Measurements from ENCODE around the gene TBC1D23. TPM values are rescaled to one million over a fixed set of nuclear protein-coding genes. Genes with fewer than 3 reads are reported as not detected.

The TBC1D23 gene
- total RNA-seq, 5 donors from 2014 or later (not counting 1 experiment from before 2014, with no cell fraction given) = 26.4 to 33.4 (median 31.9) TPM

DNA sequence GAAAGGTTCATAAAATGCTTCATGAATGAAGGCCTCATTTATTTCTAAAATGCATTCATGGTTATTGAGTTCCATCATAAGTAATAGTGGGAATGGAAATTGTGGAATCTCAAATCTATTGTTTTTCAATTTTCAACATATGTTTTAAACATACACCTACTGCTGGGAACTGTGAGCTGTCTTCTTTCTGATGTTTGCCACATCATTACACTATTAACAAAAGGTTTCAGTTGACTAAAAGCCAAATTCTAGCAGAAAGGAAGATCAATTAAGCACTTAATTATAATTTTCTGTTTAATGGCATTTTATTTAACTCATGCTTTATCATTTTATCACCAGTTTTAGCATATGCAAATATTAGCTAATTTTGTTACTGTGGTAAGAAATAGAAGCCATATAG lies 13.8 kb upstream of the TBC1D23 start:
- ChIA-PET POLR2A (no interaction called here), CTCF (no interaction called here)
- H3K9me3 Mint-ChIP-seq = no peaks in the 10 kb centered on the region

DNA sequence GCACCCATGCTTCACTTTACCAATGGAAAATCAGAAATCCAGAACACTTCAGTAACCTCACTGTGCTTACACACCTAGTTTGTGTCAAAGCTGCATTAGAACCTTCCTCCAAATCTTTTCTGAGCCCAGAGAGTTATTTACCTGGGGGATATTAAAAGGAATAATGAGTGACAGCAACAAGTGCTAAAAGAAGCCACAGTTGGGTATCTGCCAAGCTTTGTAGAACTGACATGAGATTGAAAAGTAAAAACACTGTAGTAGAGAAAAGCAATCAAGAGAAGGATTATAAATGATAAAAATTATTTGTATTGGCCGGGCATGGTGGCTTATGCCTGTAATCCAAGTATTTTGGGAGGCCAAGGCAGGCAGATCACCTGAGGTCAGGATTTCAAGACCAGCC lies 8.8 kb upstream of the TBC1D23 start:
- no peak for ATAC-seq (replicated peaks in 1 of 4)
- no peaks in the 10 kb centered on the region for H3K4me1 ChIP-seq (ENCODE audit: control insufficient read depth in 1 of 2, extremely low read depth in 1 of 2, insufficient read depth in 2 of 2, low read length in 2 of 2)
- no peak overlapping the region for H3K4me3 ChIP-seq (ENCODE audit: control insufficient read depth in 1 of 2, extremely low read depth in 1 of 2, low read length in 1 of 2)
- H3K9me3 Mint-ChIP-seq = no peaks in the 10 kb centered on the region
- ChIA-PET CTCF (interaction anchor here in 1 of 2 donors (0.6 to 0.7 kb wide), 2 partner anchors 361 to 1433 kb away, joined by 3 to 5 read pairs; no protein-coding TSS in a partner anchor), POLR2A (no interaction called here)
- H3K4me3 Mint-ChIP-seq = no peak overlapping the region
- no peak overlapping the region for H3K27ac ChIP-seq (ENCODE audit: low read length)
- 80% methylated on average over 1 of the region's 1 CpG for WGBS (ENCODE audit: insufficient coverage)
- H3K4me1 Mint-ChIP-seq = peaks cover 0 to under 1% (median 0%) of the 10 kb centered on the region in 3 donors
- no peak overlapping the region for H3K27ac Mint-ChIP-seq
- peaks cover 0 to 4% of the 10 kb centered on the region in 2 donors for H3K27me3 Mint-ChIP-seq
- no peak for DNase-seq
- no peaks in the 10 kb centered on the region for H3K9me3 ChIP-seq
- no peaks in the 10 kb centered on the region for H3K36me3 Mint-ChIP-seq
- no peaks in the 10 kb centered on the region for H3K27me3 ChIP-seq (replicated peaks in 1 of 2; ENCODE audit: control insufficient read depth in 2 of 2, extremely low read depth in 1 of 2, insufficient read depth in 2 of 2, low read length in 1 of 2)
- H3K36me3 ChIP-seq (ENCODE audit: control insufficient read depth in 2 of 2, extremely low read depth in 1 of 2, insufficient read depth in 1 of 2, low read length in 1 of 2) = no peaks in the 10 kb centered on the region

More for the DNA sequence above, 13.8 kb upstream of the TBC1D23 start:
- Histone ChIP-seq H3K9me3 (no peaks in the 10 kb centered on the region), H3K27ac (ENCODE audit: low read length) (no peak overlapping the region), H3K4me3 (ENCODE audit: control insufficient read depth in 1 of 2, extremely low read depth in 1 of 2, low read length in 1 of 2) (no peak overlapping the region), H3K36me3 (ENCODE audit: control insufficient read depth in 2 of 2, extremely low read depth in 1 of 2, insufficient read depth in 1 of 2, low read length in 1 of 2) (no peaks in the 10 kb centered on the region), H3K27me3 (replicated peaks in 1 of 2; ENCODE audit: control insufficient read depth in 2 of 2, extremely low read depth in 1 of 2, insufficient read depth in 2 of 2, low read length in 1 of 2) (no peaks in the 10 kb centered on the region), H3K4me1 (ENCODE audit: control insufficient read depth in 1 of 2, extremely low read depth in 1 of 2, insufficient read depth in 2 of 2, low read length in 2 of 2) (no peaks in the 10 kb centered on the region)
- no peak overlapping the region for H3K27ac Mint-ChIP-seq
- no peaks in the 10 kb centered on the region for H3K36me3 Mint-ChIP-seq
- H3K4me3 Mint-ChIP-seq = no peak overlapping the region
- no peak for DNase-seq
- H3K4me1 Mint-ChIP-seq = no peaks in the 10 kb centered on the region
- ATAC-seq (replicated peaks in 1 of 4) = no peak
- H3K27me3 Mint-ChIP-seq = peaks cover 0 to 4% of the 10 kb centered on the region in 2 donors

DNA sequence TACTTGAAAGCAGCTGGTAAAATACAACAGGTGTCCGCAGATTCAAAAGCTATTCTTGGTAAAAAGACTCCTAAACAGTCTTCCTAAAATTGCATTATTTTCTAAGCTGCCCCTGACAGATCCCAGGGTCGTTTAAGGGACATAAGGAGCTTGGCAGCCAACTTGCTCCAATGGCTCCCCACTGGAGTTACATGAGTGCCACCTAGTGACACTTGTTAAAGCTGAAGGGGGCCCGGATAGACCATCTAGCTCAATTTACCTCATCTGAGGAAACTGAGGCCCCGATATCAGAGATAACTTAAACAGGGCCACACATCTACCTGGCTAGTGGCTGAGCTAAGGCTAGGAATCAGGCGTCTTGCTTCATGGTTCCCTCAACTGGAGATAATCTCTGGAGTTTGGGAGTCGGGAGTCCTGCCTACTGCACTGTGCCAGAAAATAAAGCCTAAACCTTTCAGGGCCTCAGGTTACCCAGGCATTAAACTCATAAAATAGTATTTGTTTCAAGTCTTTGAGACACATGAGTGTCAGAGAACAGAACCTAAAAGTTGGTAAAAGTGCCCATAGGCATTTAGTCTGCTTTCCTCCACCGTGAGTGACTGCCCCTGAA lies 6.5 kb upstream of the TBC1D23 start:
- 10% methylated on average over 2 of the region's 7 CpGs for WGBS (ENCODE audit: insufficient coverage)
- no peaks in the 10 kb centered on the region for H3K27me3 ChIP-seq (replicated peaks in 1 of 2; ENCODE audit: control insufficient read depth in 2 of 2, extremely low read depth in 1 of 2, insufficient read depth in 2 of 2, low read length in 1 of 2)
- Mint-ChIP-seq H3K27me3 (no peaks in the 10 kb centered on the region), H3K9me3 (no peaks in the 10 kb centered on the region), H3K36me3 (no peaks in the 10 kb centered on the region), H3K4me1 (peaks cover 0 to 10% (median 5%) of the 10 kb centered on the region in 3 donors), H3K27ac (no peak overlapping the region), H3K4me3 (no peak overlapping the region)
- H3K9me3 ChIP-seq = no peaks in the 10 kb centered on the region
- ATAC-seq (replicated peaks in 1 of 4) (peak in 3 of 4 experiments; percentile 65 to 76 (median 71)), DNase-seq (peak in 14 of 35 experiments; percentile 3 to 61 (median 14))
- no peaks in the 10 kb centered on the region for H3K36me3 ChIP-seq (ENCODE audit: control insufficient read depth in 2 of 2, extremely low read depth in 1 of 2, insufficient read depth in 1 of 2, low read length in 1 of 2)
- POLR2A ChIA-PET = interaction anchor here (0.6 to 0.9 kb wide), 2 partner anchors 43 to 185 kb away, joined by 4 to 7 read pairs; no protein-coding TSS in a partner anchor
- no peaks in the 10 kb centered on the region for H3K4me1 ChIP-seq (ENCODE audit: control insufficient read depth in 1 of 2, extremely low read depth in 1 of 2, insufficient read depth in 2 of 2, low read length in 2 of 2)
- no peak overlapping the region for H3K27ac ChIP-seq (ENCODE audit: low read length)
- CTCF ChIA-PET = interaction anchor here (0.5 to 2.0 kb wide), 26 partner anchors 9 to 1526 kb away, joined by 3 to 39 read pairs (median 3); no protein-coding TSS in a partner anchor
- H3K4me3 ChIP-seq (ENCODE audit: control insufficient read depth in 1 of 2, extremely low read depth in 1 of 2, low read length in 1 of 2) = no peak overlapping the region

DNA sequence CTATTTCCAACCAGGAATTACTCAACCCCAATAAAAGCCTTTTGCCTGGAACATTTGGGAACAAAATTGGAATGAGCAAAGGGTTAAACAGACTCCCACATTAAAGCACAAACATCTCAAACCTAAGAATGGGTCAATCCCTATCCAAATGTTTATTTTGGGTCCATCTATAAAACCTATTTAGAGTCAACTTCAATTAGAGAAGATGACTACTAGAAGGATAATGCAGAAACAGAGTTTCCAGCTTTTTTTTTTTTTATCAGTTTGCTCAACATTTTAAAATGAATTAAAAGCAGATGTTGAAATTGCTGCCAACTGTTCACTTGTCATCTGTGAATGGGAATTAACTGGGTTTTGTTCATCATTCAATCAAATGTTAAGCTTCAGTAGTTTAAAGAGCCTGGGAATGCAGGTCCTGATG lies 4.1 kb upstream of the TBC1D23 start:
- POLR2A ChIA-PET = interaction anchor here (0.6 to 0.7 kb wide), 5 partner anchors 54 to 1654 kb away, joined by 3 to 4 read pairs (median 4); no protein-coding TSS in a partner anchor
- no peaks in the 10 kb centered on the region for H3K9me3 ChIP-seq
- no peak overlapping the region for H3K27ac ChIP-seq (ENCODE audit: low read length)
- H3K4me3 ChIP-seq (ENCODE audit: control insufficient read depth in 1 of 2, extremely low read depth in 1 of 2, low read length in 1 of 2) = no peak overlapping the region
- Mint-ChIP-seq H3K27ac (no peak overlapping the region), H3K9me3 (no peaks in the 10 kb centered on the region), H3K36me3 (no peaks in the 10 kb centered on the region), H3K27me3 (no peaks in the 10 kb centered on the region), H3K4me3 (no peak overlapping the region), H3K4me1 (peaks cover 18 to 32% (median 27%) of the 10 kb centered on the region in 3 donors)
- CTCF ChIA-PET = interaction anchor here (0.6 to 1.7 kb wide), 7 partner anchors 43 to 430 kb away, joined by 3 to 10 read pairs (median 3); no protein-coding TSS in a partner anchor
- no peak for ATAC-seq (replicated peaks in 1 of 4)
- no peak for DNase-seq
- no peaks in the 10 kb centered on the region for H3K36me3 ChIP-seq (ENCODE audit: control insufficient read depth in 2 of 2, extremely low read depth in 1 of 2, insufficient read depth in 1 of 2, low read length in 1 of 2)
- peaks cover 13 to 15% of the 10 kb centered on the region in 2 experiments for H3K4me1 ChIP-seq (ENCODE audit: control insufficient read depth in 1 of 2, extremely low read depth in 1 of 2, insufficient read depth in 2 of 2, low read length in 2 of 2)
- H3K27me3 ChIP-seq (replicated peaks in 1 of 2; ENCODE audit: control insufficient read depth in 2 of 2, extremely low read depth in 1 of 2, insufficient read depth in 2 of 2, low read length in 1 of 2) = no peaks in the 10 kb centered on the region

DNA sequence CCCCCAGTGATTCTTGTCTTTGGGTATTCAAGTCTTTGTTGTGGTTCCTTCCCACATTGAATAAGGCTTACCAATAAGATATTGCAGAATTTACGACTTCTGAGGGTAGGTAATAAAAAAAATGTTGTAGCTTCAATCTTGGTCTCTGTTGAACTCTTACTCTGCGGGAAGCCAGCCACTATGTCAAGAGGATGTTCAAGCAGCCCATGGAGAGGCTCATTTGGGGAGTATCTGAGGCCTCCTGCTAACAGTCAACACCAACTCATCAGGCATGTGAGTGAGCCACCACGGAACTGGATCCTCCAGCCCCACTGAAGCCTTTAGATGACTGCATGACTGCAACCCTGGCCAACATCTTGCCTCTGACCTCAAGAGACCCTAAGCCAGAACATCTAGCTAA lies 3.2 kb upstream of the TBC1D23 start:
- WGBS (ENCODE audit: insufficient coverage) = 40% methylated on average over 1 of the region's 3 CpGs
- H3K4me3 Mint-ChIP-seq = no peak overlapping the region
- Histone ChIP-seq H3K4me3 (ENCODE audit: control insufficient read depth in 1 of 2, extremely low read depth in 1 of 2, low read length in 1 of 2) (no peak overlapping the region), H3K9me3 (no peaks in the 10 kb centered on the region), H3K27me3 (replicated peaks in 1 of 2; ENCODE audit: control insufficient read depth in 2 of 2, extremely low read depth in 1 of 2, insufficient read depth in 2 of 2, low read length in 1 of 2) (no peaks in the 10 kb centered on the region), H3K36me3 (ENCODE audit: control insufficient read depth in 2 of 2, extremely low read depth in 1 of 2, insufficient read depth in 1 of 2, low read length in 1 of 2) (no peaks in the 10 kb centered on the region), H3K27ac (ENCODE audit: low read length) (no peak overlapping the region), H3K4me1 (ENCODE audit: control insufficient read depth in 1 of 2, extremely low read depth in 1 of 2, insufficient read depth in 2 of 2, low read length in 2 of 2) (peaks cover 16 to 21% of the 10 kb centered on the region in 2 experiments)
- DNase-seq = no peak
- no peaks in the 10 kb centered on the region for H3K36me3 Mint-ChIP-seq
- CTCF ChIA-PET = interaction anchor here (0.5 to 1.7 kb wide), 6 partner anchors 189 to 440 kb away, joined by 3 to 7 read pairs (median 4); partner anchors contain the start of gene CMSS1 (in 1 of the 2)
- H3K9me3 Mint-ChIP-seq = no peaks in the 10 kb centered on the region
- H3K27me3 Mint-ChIP-seq = no peaks in the 10 kb centered on the region
- no peak for ATAC-seq (replicated peaks in 1 of 4)
- POLR2A ChIA-PET = interaction anchor here (0.6 to 0.7 kb wide), 4 partner anchors 55 to 453 kb away, joined by 3 to 5 read pairs (median 3); partner anchors contain the start of gene LNP1 (in 1 of the 2)
- H3K27ac Mint-ChIP-seq = peak overlapping the region in 1 of 2 donors; percentile 16
- peaks cover 27 to 37% (median 32%) of the 10 kb centered on the region in 3 donors for H3K4me1 Mint-ChIP-seq

DNA sequence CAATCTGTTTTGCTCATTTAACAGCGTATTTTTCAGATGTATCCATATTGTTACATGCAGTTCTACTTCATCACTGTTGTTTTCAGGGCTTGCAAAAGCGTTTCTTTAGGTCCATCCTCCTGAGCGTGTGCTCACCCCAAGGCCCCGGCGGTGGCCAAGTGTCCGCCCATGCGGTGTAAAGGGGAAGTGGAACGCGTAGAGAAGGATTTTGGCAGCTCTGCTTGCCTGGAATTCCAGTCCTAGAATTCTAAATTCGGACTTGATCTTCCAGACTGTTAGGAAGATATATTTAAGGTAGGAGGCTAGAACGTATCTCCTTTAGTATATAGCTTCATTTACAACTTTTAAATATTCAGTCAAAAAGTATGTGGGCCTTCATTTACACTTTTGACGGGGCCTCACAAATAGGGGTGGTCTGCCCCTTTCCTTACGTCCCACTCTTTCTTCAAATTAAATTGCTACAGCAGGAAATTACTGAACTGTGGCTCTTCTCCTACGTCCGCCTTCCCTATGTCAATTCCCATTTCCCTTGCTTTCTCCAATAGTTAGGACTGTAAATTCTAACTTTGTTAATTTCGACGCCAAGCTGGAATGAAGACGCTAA lies 609 bp upstream of the TBC1D23 start:
- Histone ChIP-seq H3K27me3 (replicated peaks in 1 of 2; ENCODE audit: control insufficient read depth in 2 of 2, extremely low read depth in 1 of 2, insufficient read depth in 2 of 2, low read length in 1 of 2) (no peaks in the 10 kb centered on the region), H3K9me3 (no peaks in the 10 kb centered on the region), H3K4me3 (ENCODE audit: control insufficient read depth in 1 of 2, extremely low read depth in 1 of 2, low read length in 1 of 2) (peak overlapping the region; percentile 99 to 100), H3K4me1 (ENCODE audit: control insufficient read depth in 1 of 2, extremely low read depth in 1 of 2, insufficient read depth in 2 of 2, low read length in 2 of 2) (peaks cover 16 to 28% of the 10 kb centered on the region in 2 experiments), H3K27ac (ENCODE audit: low read length) (peak overlapping the region; percentile 97), H3K36me3 (ENCODE audit: control insufficient read depth in 2 of 2, extremely low read depth in 1 of 2, insufficient read depth in 1 of 2, low read length in 1 of 2) (no peaks in the 10 kb centered on the region)
- DNase-seq (peak in 1 of 35 experiments; percentile 3), ATAC-seq (replicated peaks in 1 of 4) (no peak)
- WGBS (ENCODE audit: insufficient coverage) = 32% methylated on average over 7 of the region's 18 CpGs
- Mint-ChIP-seq H3K36me3 (no peaks in the 10 kb centered on the region), H3K4me3 (peak overlapping the region; percentile 79 to 92 (median 90)), H3K27me3 (no peaks in the 10 kb centered on the region), H3K27ac (peak overlapping the region; percentile 95 to 99), H3K9me3 (no peaks in the 10 kb centered on the region), H3K4me1 (peaks cover 53 to 62% (median 57%) of the 10 kb centered on the region in 3 donors)
- POLR2A ChIA-PET = interaction anchor here (0.7 to 1.8 kb wide), 9 partner anchors 10 to 1737 kb away, joined by 3 to 6 read pairs (median 4); partner anchors contain the start of genes CLDND1 (in 1 of the 2), CMSS1 (in 1 of the 2) and LNP1 (in 1 of the 2)
- CTCF ChIA-PET = interaction anchor here (0.5 to 1.3 kb wide), 9 partner anchors 9 to 442 kb away, joined by 3 to 5 read pairs (median 3); partner anchors contain the start of genes CMSS1 (in 1 of the 2) and LNP1 (in 1 of the 2)
